ENCODE data around the gene OTUD4.

Gene OTUD4

DNA sequence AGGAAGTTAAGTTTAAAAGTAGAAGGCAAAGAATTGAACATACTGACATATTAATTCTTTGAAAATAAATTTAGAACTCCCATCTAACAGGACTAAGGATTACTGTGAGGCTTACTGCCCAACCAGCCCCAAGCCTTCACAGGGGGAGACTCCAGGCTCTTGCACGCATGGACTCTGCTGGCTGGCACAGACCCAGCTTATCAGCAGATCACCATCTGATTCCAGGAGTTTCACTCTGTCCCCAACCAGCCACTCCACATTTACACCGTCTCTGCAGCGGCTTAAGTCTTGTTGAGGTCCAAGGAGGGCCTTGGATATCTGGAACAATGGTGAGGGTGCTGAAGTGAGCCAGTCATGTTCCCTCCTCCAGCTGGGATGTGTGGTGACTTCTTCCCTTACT lies 16.4 kb upstream of the OTUD4 start:
- H3K9me3 ChIP-seq (ENCODE audit: severe bottlenecking), result no peaks in the 10 kb centered on the region
- no peak for DNase-seq
- TF ChIP-seq, protein P1, sequence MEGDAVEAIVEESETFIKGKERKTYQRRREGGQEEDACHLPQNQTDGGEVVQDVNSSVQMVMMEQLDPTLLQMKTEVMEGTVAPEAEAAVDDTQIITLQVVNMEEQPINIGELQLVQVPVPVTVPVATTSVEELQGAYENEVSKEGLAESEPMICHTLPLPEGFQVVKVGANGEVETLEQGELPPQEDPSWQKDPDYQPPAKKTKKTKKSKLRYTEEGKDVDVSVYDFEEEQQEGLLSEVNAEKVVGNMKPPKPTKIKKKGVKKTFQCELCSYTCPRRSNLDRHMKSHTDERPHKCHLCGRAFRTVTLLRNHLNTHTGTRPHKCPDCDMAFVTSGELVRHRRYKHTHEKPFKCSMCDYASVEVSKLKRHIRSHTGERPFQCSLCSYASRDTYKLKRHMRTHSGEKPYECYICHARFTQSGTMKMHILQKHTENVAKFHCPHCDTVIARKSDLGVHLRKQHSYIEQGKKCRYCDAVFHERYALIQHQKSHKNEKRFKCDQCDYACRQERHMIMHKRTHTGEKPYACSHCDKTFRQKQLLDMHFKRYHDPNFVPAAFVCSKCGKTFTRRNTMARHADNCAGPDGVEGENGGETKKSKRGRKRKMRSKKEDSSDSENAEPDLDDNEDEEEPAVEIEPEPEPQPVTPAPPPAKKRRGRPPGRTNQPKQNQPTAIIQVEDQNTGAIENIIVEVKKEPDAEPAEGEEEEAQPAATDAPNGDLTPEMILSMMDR (IDR thresholded peaks at IDR 0.05; ENCODE audit: low read depth, low read length), result no peak

DNA sequence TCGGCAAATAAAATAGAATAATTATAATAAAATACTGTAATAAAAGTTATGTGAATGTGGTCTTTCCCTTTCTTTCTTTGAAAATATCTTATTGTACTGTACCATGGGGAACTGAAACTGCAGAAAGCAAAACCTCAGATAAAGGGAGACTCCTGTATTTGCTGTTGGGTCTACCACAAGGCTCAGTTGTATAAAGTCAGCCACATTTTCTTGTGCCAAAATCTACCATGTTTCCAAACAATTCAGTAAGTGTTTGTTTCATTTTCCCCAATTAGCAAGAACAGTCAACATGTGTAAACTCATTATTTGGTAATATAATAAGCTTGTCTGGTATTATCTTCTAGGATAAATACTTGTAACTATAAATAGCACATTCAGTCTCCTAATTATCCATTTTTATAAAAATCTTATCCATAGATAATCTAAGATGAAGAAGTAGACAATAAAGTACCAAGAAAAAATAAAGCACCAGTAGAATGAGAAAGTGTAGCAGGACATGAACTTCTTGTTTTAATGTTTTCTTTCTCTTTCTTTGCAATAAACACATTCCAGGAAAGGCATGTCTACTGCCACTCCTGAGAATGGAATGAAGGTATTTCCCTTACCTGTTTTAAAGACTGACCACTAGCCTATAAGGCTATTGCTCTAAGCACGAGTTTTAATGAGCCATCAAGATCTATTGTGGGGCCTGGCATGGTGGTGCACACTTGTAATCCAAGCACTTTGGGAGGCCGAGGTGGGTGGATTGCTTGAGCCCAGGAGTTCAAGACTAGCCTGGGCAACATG lies 15.0 kb upstream of the OTUD4 start:
- Histone ChIP-seq H3K27me3 (ENCODE audit: insufficient read depth, low read depth, severe bottlenecking) (no peaks in the 10 kb centered on the region), H3K27ac (no peak overlapping the region)
- TF ChIP-seq, protein P1 (IDR thresholded peaks at IDR 0.05; ENCODE audit: low read depth, low read length), result no peak

More for the DNA sequence above, 16.4 kb upstream of the OTUD4 start:
- no peaks in the 10 kb centered on the region for H3K27me3 ChIP-seq (ENCODE audit: insufficient read depth, low read depth, severe bottlenecking)
- H3K4me3 ChIP-seq (ENCODE audit: low read depth, low read length), result no peak overlapping the region
- H3K27ac ChIP-seq, result no peak overlapping the region
- H3K36me3 ChIP-seq, result no peaks in the 10 kb centered on the region

DNA sequence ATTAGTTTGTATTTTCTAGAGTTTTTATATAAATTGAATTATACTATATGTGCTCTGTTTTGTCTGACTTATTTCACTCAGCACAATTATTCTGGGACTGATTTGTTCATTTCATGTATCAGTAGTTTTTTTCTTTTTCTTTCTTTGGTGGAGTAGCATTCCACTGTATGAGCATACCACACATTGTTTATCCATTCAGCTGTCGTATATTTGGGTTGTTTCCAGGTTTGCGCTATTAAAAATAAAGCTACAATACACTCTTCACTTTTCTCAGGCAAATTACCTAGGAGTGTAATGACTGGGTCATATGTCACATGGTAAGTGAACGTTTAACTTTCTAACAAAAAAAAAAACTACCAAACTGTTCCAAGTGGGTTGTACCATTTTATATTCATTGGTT lies 9.6 kb upstream of the OTUD4 start:
- no peaks in the 10 kb centered on the region for H3K27me3 ChIP-seq (ENCODE audit: insufficient read depth, low read depth, severe bottlenecking)
- H3K9me3 ChIP-seq (ENCODE audit: severe bottlenecking), result no peaks in the 10 kb centered on the region
- DNase-seq, result no peak
- TF ChIP-seq, protein P1 (IDR thresholded peaks at IDR 0.05; ENCODE audit: low read depth, low read length), result no peak
- H3K36me3 ChIP-seq, result no peaks in the 10 kb centered on the region
- H3K27ac ChIP-seq, result no peak overlapping the region
- no peak overlapping the region for H3K4me3 ChIP-seq (ENCODE audit: low read depth, low read length)

More for the DNA sequence above, 15.0 kb upstream of the OTUD4 start:
- no peaks in the 10 kb centered on the region for H3K36me3 ChIP-seq
- H3K4me3 ChIP-seq (ENCODE audit: low read depth, low read length), result no peak overlapping the region
- no peaks in the 10 kb centered on the region for H3K9me3 ChIP-seq (ENCODE audit: severe bottlenecking)
- no peak for DNase-seq

DNA sequence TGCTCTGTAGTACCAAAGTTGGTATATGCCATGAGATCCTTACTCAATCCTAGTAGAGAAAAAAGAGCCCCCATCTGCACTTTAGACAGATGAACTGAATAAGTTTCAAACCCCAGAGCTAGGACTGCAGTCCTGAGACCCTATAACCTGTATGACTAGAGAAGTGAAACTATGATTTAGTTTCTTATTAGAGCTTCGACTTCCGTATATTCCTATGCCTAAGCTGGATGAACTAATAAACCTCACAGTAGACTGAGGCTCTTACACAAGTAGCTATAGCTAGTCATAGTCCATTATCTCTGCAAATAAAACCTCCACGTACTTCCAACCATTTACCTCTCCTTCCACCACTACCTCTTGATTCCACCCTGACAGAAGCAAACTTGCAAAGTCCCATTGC lies 6.3 kb upstream of the OTUD4 start:
- Histone ChIP-seq H3K9me3 (ENCODE audit: severe bottlenecking) (no peaks in the 10 kb centered on the region), H3K4me3 (ENCODE audit: low read depth, low read length) (no peak overlapping the region), H3K36me3 (no peaks in the 10 kb centered on the region), H3K27ac (no peak overlapping the region), H3K27me3 (ENCODE audit: insufficient read depth, low read depth, severe bottlenecking) (no peaks in the 10 kb centered on the region)
- no peak for DNase-seq
- TF ChIP-seq, protein P1 (IDR thresholded peaks at IDR 0.05; ENCODE audit: low read depth, low read length), result no peak

DNA sequence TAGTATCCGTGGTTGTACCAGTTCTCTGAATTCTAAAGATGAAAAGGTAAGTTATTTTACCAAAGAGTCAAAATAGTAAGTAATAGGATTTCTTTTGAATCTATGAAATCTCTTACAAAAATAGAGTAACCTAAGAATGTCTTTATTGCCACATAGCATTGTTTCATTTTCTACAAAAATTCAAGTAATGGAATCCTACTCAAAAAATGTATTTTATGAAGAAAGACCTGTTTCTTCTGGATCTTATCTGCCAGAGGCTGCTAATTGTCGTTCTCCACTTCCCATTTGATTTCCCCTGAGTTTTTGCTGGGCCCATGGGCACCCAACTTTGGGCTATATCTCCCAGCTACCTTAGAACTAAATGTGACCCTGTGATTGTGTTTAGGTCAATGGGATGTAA lies 3.2 kb upstream of the OTUD4 start:
- no peak for DNase-seq
- TF ChIP-seq, protein P1 (IDR thresholded peaks at IDR 0.05; ENCODE audit: low read depth, low read length), result no peak
- no peaks in the 10 kb centered on the region for H3K9me3 ChIP-seq (ENCODE audit: severe bottlenecking)
- H3K36me3 ChIP-seq, result peaks cover under 1% of the 10 kb centered on the region; the same call in 1 of the 2 replicates
- H3K4me3 ChIP-seq (ENCODE audit: low read depth, low read length), result no peak overlapping the region
- H3K27me3 ChIP-seq (ENCODE audit: insufficient read depth, low read depth, severe bottlenecking), result no peaks in the 10 kb centered on the region
- no peak overlapping the region for H3K27ac ChIP-seq

DNA sequence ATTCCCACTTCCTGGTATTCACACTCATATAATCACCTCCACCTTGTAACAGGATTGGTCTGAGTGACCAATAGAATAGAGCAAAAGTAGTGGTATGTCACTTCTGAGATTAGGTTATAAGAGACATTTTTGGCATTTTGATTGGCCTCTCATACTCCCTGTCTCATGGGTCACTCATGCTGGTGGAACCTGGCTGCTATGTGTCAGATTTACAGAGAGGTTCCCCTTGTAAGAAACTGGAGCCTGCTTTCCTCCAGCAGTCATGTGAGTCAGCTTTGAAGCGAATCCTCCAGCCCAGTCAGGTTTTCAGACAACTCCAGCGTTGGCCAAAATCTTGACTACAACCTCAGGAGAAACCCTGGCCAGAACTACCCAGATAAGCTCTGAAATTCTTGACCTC lies 2.6 kb upstream of the OTUD4 start:
- TF ChIP-seq, protein P1 (IDR thresholded peaks at IDR 0.05; ENCODE audit: low read depth, low read length), result no peak
- no peak for DNase-seq
- no peaks in the 10 kb centered on the region for H3K9me3 ChIP-seq (ENCODE audit: severe bottlenecking)
- H3K4me3 ChIP-seq (ENCODE audit: low read depth, low read length), result no peak overlapping the region
- no peak overlapping the region for H3K27ac ChIP-seq
- peaks cover 6% of the 10 kb centered on the region; the same call in 1 of the 2 replicates for H3K36me3 ChIP-seq
- H3K27me3 ChIP-seq (ENCODE audit: insufficient read depth, low read depth, severe bottlenecking), result no peaks in the 10 kb centered on the region
